ENCODE results near the gene IPO11. TPM values are rescaled to one million over a fixed set of nuclear protein-coding genes. Genes with fewer than 3 reads are reported as not detected.

Gene IPO11
- total RNA-seq, 1 experiment from 2014 or later = 16.1 TPM

Other genes with a start within 250 kb of the IPO11 start
- 19.0 and 26.4 TPM in 2 replicates for gene KIF2A, start 106.6 kb upstream of the IPO11 start, total RNA-seq (2014; rRNA removed)
- 47.1 and 59.8 TPM in 2 replicates for gene DIMT1, start 8.9 kb upstream of the IPO11 start, total RNA-seq (2014; rRNA removed)
- gene LRRC70, start 166.1 kb downstream of the IPO11 start, total RNA-seq (2014; rRNA removed) = 1.5 and 1.6 TPM in 2 replicates